ENCODE data around the gene TPSG1. TPM values are rescaled to one million over a fixed set of nuclear protein-coding genes. Genes with fewer than 3 reads are reported as not detected.

The TPSG1 gene
- total RNA-seq, 1 experiment from 2014 or later, result not detected

- CTCF ChIA-PET, result no interaction called here
- RAD21 ChIA-PET (ENCODE audit: low non-redundant PET in 1 of 2, low total read pairs in 2 of 2, uncharacterized antibody in 2 of 2, unreplicated experiment in 2 of 2), result no interaction called here
- Histone ChIP-seq H4K20me1 (ENCODE audit: insufficient read depth) (no peaks in the 10 kb centered on the region), H3K79me2 (ENCODE audit: insufficient read depth, low read length) (no peaks in the 10 kb centered on the region), H3K36me3 (ENCODE audit: control insufficient read depth in 1 of 2, insufficient read depth in 2 of 2, low read length in 2 of 2) (no peaks in the 10 kb centered on the region), H3K4me2 (ENCODE audit: low read length) (no peak overlapping the region), H3K9me3 (ENCODE audit: control insufficient read depth in 1 of 2, insufficient read depth in 1 of 2, low read depth in 1 of 2, low read length in 2 of 2) (no peaks in the 10 kb centered on the region; a peak in 1 of 4 replicates), H2AFZ (ENCODE audit: low read depth, low read length, poor library complexity, severe bottlenecking) (no peak overlapping the region), H3K9ac (ENCODE audit: low read length) (no peak overlapping the region), H3K27ac (ENCODE audit: low read depth, low read length) (no peak overlapping the region), H3K9me2 (ENCODE audit: insufficient read depth) (no peaks in the 10 kb centered on the region), H3K4me1 (ENCODE audit: control insufficient read depth in 1 of 2, insufficient read depth in 2 of 2, low read length in 2 of 2) (peaks cover 4 to 13% of the 10 kb centered on the region in 2 experiments; a peak in 3 of 4 replicates), H3K4me3 (replicated peaks in 1 of 2; ENCODE audit: low read depth in 1 of 2, low read length in 2 of 2) (no peak overlapping the region), H3K27me3 (ENCODE audit: insufficient read depth, low read length) (peaks cover 4% of the 10 kb centered on the region; the same call in 1 of the 2 replicates)
- intact Hi-C loops (cut with micrococcal nuclease), result no loop called here
- DNase-seq (ENCODE audit: low read depth, low spot score), result no peak
- no TSS peak for BruUV-seq (replicated peaks)
- POLR2A ChIA-PET, result no interaction called here
- no peak for ATAC-seq
- no peak for TF ChIP-seq SP1 (IDR thresholded peaks at IDR 0.05; ENCODE audit: low read depth)
- TF ChIP-seq, protein P1, sequence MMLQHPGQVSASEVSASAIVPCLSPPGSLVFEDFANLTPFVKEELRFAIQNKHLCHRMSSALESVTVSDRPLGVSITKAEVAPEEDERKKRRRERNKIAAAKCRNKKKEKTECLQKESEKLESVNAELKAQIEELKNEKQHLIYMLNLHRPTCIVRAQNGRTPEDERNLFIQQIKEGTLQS (IDR thresholded peaks at IDR 0.05), result no peak
- TF ChIP-seq ZBTB33 (IDR thresholded peaks at IDR 0.05; ENCODE audit: extremely low read depth, insufficient replicate concordance, low read length), result no peak
- TF ChIP-seq POLR2AphosphoS5 (IDR thresholded peaks at IDR 0.05; ENCODE audit: low read depth, low read length), result no peak
- no peak for TF ChIP-seq YY1 (IDR thresholded peaks at IDR 0.05; ENCODE audit: extremely low read depth, insufficient replicate concordance, low read depth, low read length)
- TF ChIP-seq CEBPB (IDR thresholded peaks at IDR 0.05; ENCODE audit: low read depth), result no peak
- TF ChIP-seq RAD21 (IDR thresholded peaks at IDR 0.05; ENCODE audit: low read depth), result no peak
- no peak for TF ChIP-seq ELF1 (IDR thresholded peaks at IDR 0.05; ENCODE audit: borderline replicate concordance, low read depth)
- no peak for TF ChIP-seq EZH2phosphoT487 (IDR thresholded peaks at IDR 0.05; ENCODE audit: borderline replicate concordance)
- TF ChIP-seq SRF (IDR thresholded peaks at IDR 0.05; ENCODE audit: low read depth), result no peak
- TF ChIP-seq EGR1 (IDR thresholded peaks at IDR 0.05; ENCODE audit: low read depth), result no peak
- TF ChIP-seq FOSL1 (IDR thresholded peaks at IDR 0.05; ENCODE audit: low read depth), result no peak
- no peak for TF ChIP-seq CBX3 (IDR thresholded peaks at IDR 0.05; ENCODE audit: low read depth)
- TF ChIP-seq POLR2A (IDR thresholded peaks at IDR 0.05; ENCODE audit: borderline replicate concordance, extremely low read depth, insufficient read depth, insufficient read length), result no peak
Observed at GRCh38 chr16:1261131-1261892, 36.2 kb upstream of the TPSG1 start.
